NCI-H2227 treated with DMSO at 0.1 percent for 48 hours (cell line): ENCODE results near the gene SPECC1L.

Experiments used
- DNase-seq: peaks from one replicate; lab custom pipeline; 2025; lab: John Stamatoyannopoulos, UW

Gene SPECC1L

GRCh38 chr22:24430431-24431308, 160.0 kb downstream of the SPECC1L start:
- DNase-seq: no peak

GRCh38 chr22:24431309-24432034, 160.8 kb downstream of the SPECC1L start:
- DNase-seq: no peak

DNA sequence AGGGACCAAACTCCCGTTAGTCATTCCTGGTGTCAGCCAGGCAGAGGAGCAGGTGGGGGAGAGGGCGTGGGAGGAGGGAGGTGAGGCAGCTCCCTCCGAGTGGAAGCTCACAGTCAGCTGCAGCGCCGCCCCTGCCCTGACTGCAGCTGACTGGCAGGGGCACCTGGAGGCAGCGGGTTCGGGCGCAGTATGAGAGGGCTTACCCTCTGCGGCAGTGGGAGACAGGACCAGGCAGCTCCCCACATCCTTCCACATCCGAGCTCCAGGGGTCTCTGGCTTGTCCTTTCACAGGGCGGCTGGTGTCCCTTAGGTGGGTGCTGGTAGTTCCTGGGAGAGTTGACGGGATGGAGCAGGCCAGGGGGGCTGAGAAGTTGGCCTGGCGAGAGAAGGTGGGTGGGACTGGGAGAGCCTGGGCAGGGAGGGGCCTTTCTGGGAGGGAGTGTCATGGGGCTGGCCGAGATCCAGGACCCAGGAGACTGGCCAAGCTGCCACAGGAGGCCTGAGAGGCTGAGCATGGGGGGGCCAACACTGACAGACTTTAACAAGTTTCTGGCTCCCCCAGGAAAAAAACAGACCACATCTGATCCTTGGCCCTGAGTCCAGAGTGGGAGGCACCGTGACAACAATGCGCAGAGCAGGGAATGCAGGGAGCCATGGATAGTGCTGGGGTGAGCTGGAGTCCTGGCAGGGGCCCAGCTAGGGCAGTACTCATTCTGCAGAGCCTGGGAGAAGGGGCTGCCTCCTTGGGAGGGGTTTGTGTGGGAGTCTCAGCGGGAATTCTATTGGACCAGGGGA, 161.6 kb downstream of the SPECC1L start:
- DNase-seq: no peak

DNA sequence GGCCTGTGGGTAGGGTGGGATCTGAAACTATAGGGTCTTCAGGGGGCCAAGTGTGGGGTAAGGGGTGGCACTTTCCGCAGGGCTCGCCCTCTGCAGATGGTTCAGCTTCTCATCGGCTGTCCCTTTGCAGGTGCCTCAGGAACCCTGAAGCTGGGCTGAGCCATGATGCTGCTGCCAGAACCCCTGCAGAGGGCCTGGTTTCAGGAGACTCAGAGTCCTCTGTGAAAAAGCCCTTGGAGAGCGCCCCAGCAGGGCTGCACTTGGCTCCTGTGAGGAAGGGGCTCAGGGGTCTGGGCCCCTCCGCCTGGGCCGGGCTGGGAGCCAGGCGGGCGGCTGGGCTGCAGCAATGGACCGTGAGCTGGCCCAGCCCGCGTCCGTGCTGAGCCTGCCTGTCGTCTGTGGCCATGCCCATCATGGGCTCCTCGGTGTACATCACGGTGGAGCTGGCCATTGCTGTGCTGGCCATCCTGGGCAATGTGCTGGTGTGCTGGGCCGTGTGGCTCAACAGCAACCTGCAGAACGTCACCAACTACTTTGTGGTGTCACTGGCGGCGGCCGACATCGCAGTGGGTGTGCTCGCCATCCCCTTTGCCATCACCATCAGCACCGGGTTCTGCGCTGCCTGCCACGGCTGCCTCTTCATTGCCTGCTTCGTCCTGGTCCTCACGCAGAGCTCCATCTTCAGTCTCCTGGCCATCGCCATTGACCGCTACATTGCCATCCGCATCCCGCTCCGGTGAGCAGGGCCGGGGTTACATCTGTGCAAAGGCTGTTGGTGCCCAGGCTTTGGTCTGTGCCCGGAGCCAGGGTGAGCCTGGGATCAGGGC, 162.6 kb downstream of the SPECC1L start:
- no peak for DNase-seq

GRCh38 chr22:24433828-24434470, 163.3 kb downstream of the SPECC1L start:
- DNase-seq: no peak

GRCh38 chr22:24434471-24435322, 164.1 kb downstream of the SPECC1L start:
- DNase-seq: no peak

DNA sequence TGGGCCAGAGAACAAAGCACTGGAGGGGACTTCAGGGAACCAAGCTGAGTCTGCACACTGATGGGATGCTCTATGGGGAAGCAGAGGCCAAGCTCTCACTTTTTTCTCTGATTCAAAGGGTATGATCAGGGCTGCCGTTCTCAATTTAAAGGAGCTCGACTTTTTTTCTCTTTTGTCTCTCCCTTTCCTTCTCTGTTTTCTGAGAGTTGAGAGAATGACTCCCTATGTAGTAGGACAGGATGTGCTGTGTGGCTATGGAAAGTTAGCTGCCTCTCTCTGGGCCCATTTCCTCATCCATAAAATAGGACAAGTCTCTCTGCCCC, 164.7 kb downstream of the SPECC1L start:
- no peak for DNase-seq

- DNase-seq: no peak
Observed at GRCh38 chr22:24435861-24436371, 165.3 kb downstream of the SPECC1L start.

DNA sequence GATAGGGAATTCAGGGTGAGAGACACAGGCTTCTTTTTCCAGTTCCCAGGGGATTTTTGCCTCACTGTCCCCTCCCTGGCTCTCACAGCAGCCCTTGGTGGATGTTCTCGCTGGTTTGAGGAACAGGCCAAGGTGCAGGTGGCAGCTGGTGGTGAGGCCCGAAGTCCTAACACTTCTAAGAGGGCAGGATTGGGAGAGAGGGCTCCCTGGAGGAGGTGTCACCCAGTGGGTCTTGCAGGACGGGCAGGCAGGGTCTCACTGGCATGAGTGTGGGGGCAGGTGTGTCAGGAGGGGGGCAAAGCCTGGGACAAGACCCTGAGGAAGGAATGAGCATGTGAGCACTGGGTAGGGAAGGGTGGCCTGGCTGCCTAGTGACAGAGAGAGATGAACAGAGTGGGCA, 165.9 kb downstream of the SPECC1L start:
- DNase-seq: no peak

GRCh38 chr22:24437091-24437490, 166.5 kb downstream of the SPECC1L start:
- DNase-seq: no peak

DNA sequence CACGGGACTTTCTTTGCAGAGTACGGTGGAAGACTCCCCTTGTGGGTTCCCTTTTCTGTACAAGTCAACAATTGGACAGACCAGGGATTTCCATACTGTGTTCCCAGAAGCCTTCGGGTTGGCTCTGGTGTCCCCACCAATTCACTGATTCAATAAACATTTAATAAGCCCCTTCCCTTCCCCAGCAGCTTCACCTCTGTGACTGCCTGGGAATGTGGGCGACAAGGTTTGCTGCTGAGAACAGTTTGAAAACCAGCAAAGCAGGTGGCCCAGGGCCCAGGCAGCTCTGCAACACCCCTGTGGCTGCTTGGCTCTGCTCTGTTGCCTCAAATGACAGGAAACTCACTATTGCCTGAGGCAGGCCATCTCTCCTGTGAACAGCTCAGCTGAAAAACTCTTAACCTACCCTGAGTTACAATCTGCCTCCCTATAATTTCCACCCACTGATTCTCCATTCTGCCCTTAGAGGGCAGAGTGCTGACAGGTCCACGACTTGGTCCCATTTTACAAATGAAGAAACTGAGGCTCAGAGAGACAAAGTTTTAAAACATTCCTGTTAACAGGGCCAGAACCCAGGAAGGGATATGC, 167.2 kb downstream of the SPECC1L start:
- DNase-seq: no peak

- DNase-seq: no peak
Observed at GRCh38 chr22:24440270-24440717, 169.7 kb downstream of the SPECC1L start.

- DNase-seq: no peak
Observed at GRCh38 chr22:24440718-24441405, 170.2 kb downstream of the SPECC1L start.

DNA sequence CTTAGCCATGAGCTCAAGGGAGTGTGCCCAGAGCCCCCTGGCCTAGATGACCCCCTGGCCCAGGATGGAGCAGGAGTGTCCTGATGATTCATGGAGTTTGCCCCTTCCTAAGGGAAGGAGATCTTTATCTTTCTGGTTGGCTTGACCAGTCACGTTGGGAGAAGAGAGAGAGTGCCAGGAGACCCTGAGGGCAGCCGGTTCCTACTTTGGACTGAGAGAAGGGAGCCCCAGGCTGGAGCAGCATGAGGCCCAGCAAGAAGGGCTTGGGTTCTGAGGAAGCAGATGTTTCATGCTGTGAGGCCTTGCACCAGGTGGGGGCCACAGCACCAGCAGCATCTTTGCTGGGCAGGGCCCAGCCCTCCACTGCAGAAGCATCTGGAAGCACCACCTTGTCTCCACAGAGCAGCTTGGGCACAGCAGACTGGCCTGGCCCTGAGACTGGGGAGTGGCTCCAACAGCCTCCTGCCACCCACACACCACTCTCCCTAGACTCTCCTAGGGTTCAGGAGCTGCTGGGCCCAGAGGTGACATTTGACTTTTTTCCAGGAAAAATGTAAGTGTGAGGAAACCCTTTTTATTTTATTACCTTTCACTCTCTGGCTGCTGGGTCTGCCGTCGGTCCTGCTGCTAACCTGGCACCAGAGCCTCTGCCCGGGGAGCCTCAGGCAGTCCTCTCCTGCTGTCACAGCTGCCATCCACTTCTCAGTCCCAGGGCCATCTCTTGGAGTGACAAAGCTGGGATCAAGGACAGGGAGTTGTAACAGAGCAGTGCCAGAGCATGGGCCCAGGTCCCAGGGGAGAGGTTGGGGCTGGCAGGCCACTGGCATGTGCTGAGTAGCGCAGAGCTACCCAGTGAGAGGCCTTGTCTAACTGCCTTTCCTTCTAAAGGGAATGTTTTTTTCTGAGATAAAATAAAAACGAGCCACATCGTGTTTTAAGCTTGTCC, 171.0 kb downstream of the SPECC1L start:
- no peak for DNase-seq

- DNase-seq: no peak
Observed at GRCh38 chr22:24442352-24442744, 171.7 kb downstream of the SPECC1L start.

DNA sequence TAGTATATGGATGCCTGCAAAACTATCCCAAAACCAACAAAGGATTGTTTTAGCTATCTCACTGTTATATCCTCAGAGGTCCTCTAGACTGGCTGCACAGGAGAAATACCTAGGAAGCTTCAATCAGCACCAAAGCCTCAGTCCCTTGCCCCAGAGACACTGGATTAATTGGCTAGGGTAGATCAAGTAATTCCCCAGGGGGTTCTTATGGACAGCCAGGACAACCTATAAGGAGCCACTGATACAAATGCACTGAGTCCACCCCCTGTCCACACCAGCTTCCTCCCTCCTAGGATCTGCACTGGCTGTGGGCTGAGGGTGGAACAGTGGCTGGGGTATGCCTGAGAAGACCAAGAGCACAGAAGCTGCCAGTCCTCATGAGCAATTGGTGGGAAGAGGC, 173.0 kb downstream of the SPECC1L start:
- DNase-seq: no peak

DNA sequence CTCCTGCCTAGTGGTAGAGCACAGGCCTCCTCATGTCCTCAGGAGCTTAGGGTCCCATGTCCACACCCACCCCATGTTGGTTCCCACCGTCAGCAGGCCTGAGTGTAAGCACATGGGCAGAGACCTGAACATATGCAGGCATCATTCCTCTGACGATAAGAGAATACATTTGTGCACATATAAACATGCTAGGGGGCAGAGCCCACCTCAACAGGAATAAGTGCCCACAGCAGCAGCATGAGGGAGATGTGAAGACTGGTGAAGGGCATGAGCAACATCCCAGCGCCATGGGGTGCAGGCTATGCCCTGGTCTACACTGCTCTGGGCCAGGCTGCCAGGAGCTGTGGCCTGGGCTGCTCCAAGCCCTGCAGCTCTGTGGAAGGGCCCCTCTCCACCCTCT, 173.6 kb downstream of the SPECC1L start:
- no peak for DNase-seq
